EL (cell line): ENCODE data around the gene TDRD9.
A peak's percentile ranks its signal among the peaks of the same experiment; 100 is the strongest.
"Not testable (repeated sequence)": the region's sequence is repeated elsewhere in the genome, so short reads cannot be mapped to it uniquely, and the experiment has no call there.

Experiments
- DNase-seq: peaks from one replicate; pipeline ENCODE4 v3.0.0-alpha.2; 2016

The TDRD9 gene

GRCh38 chr14:103894034-103894722, 34.1 kb upstream of the TDRD9 start:
- DNase-seq: no peak

DNA sequence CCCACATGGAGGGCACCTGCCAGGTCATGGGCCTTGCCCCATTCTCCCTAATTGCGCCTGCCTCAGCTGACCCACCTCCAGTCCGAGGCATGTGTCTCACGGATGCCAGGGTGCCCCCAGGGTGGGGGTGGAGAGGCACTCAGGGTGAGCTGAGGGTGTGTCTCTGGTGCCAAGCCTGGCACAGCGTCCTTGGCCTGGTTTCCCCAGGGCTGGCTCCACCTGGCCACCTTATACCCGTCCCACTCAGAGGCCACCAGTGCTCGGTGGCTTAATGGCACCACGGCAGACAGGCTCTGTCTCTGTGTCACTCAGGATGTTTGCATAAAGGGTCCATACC, 33.6 kb upstream of the TDRD9 start:
- no peak for DNase-seq

DNA sequence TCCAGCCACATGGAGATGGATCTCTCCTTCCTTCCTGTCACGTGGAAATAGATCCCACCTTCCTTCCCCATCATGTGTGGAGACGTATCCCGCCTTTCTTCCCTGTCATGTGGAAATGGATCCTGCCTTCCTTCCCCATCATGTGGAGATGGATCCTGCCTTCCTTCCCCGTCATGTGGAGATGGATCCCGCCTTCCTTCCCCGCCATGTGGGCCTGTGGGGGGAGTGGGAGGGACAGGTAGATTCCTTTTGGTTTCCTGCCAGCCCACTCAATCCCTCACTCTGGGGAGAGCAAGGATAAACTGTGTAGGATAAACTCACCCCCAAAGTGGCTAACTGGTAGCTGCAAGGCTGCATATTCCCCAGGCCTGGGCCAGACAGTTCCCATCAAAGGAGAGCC, 31.7 kb upstream of the TDRD9 start:
- no peak for DNase-seq

- no peak for DNase-seq
Measured at GRCh38 chr14:103897075-103897947, 30.9 kb upstream of the TDRD9 start.

GRCh38 chr14:103898204-103898603, 30.1 kb upstream of the TDRD9 start:
- DNase-seq: no peak

- no peak for DNase-seq
Measured at GRCh38 chr14:103898711-103899110, 29.5 kb upstream of the TDRD9 start.

- DNase-seq: no peak
Measured at GRCh38 chr14:103899316-103899715, 28.9 kb upstream of the TDRD9 start.

GRCh38 chr14:103899833-103900232, 28.4 kb upstream of the TDRD9 start:
- DNase-seq: no peak

DNA sequence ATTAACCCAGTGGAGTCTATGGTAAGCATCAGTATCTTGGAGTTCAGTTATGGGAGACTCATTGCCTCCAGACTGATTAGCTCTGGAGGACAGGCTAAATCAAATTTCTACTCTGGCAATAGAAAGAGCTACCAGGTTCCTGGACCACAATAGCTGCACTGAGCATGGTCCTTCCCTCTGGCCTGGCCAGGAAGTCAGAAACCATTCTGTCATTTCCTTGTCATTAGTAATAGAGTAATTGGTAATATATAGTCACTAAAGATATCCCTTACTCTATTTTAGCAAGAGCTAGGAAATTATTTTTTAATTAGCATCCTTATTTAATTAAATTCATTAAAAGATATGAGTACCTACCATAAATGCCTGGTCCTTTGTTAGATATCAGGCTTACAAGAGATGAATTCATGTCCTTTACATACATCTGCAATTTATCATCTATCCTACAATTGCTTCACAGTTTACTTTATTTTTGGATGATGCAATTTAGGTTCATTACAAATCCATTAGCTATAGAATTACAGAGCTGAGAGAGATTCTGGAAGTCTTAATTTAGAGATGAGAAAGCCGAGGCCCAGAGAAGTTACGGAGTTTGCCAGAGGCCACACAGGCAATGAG, 23.7 kb upstream of the TDRD9 start:
- no peak for DNase-seq

DNA sequence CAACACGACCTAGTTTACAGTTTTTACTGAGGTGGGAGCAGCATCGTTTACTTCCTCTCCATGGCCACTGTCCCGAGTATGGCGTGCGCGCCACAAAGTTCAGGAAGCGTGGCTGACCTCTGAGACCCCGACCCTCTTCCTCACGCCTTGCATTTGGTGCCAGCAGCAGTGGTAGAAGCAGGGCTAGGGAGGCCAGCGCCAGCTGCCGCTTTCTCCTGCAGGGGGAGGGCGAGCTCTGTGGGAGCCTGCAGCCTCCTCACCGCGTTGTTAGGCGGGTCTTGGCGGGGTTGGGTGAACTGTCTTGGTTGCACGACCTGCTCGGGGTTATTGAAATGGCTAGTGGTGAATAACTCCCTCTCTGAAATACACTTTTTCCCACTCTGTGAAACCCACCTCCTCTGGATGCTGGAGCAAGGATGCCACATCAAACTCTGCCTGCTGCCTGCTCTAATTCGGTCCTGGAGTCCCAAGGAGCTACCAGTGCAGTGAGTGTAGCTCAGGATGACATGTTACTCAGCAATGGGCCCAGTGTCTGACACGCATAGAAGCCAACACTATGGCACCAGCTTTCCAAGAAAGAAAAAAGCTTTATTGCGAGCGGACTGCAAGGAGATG, 22.3 kb upstream of the TDRD9 start:
- no peak for DNase-seq

GRCh38 chr14:103908580-103908979, 19.7 kb upstream of the TDRD9 start:
- no peak for DNase-seq

GRCh38 chr14:103909531-103910261, 18.6 kb upstream of the TDRD9 start:
- no peak for DNase-seq

- DNase-seq: peak; percentile 77
Measured at GRCh38 chr14:103910262-103910935, 17.9 kb upstream of the TDRD9 start.

- no peak for DNase-seq
Measured at GRCh38 chr14:103910984-103911383, 17.3 kb upstream of the TDRD9 start.

GRCh38 chr14:103915616-103916015, 12.6 kb upstream of the TDRD9 start:
- no peak for DNase-seq

GRCh38 chr14:103916636-103917262, 11.5 kb upstream of the TDRD9 start:
- no peak for DNase-seq

DNA sequence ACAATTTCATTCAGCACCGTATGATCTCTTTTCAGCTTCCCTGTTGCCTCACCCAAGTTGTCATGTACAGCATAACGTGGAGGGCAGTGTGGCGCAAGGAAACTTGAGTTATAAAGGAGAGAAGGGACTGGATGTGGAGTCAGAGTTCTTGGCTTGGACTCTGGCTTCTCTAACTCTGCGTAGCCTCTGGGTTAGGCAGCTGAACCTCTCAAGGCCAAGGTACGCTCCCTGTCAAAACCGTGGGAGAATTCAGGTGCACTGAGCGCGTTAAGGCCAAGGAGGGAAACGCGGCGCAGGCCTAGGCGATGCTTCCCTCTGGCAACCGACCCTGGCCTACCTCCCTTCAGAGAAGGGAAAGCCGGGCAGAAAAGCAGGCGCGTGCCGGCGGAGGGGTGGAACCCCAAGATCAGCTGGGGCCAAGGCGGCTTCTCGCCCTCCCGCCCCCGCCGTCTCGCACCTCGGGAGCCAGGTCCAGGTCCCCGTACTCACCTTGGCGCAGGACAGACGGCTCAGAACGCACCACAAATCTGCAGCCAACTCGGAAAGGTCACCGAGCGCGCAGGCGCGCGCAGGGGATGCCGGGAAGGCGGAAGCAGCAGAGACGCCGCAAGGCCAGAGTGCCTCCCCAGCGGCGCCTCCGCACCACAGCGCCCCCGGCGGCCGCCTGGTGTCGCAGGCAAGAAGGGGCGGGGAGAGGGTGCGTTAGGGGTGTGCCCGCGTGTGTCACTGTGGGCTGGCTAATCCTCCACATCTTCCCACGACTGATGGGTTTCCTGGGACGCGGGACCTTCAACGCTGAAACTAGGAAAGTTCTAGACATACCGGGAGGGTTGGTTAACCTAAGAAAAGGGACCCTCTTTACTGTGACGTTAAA, 7.0 kb upstream of the TDRD9 start:
- DNase-seq: peak; percentile 91

DNA sequence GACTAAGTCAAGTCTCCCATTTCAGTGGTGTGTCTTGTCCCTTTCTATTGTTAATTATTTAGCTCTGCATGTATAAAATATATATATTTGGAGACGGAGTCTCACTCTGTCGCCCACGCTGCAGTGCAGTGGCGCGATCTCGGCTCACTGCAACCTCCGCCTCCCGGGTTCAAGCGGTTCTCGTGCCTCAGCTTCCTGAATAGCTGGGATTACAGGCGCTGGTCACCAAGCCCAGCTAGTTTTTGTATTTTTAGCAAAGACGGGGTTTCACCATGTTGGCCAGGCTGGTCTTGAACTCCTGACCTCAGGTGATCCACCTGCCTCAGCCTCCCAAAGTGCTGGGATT, 6.4 kb upstream of the TDRD9 start:
- not testable (repeated sequence) for DNase-seq

DNA sequence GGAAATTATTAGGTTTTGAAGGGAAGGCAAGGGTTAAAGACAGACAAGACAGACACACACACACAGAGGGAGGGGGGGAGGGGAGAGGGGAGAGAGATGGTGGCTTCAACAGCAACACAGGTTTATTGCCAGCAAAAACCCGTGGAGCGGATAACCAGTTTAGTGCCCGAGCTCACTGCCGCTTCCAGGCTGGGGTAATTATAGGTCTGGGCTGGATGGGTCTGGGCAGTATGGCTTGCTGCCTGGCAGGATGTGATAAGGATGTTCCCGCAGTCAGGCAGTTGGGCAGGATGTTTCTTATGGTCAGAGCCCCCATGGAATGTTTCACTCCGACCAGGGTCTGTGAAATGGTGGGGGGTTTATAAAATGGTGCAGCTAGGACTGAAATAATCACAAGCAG, 4.4 kb upstream of the TDRD9 start:
- no peak for DNase-seq

- no peak for DNase-seq
Measured at GRCh38 chr14:103925316-103925715, 2.9 kb upstream of the TDRD9 start.

GRCh38 chr14:103927566-103927965, 690 bp upstream of the TDRD9 start:
- DNase-seq: no peak
